HG03097 (cell line): ENCODE results near the gene TNFAIP8.

ENCODE experiments used
- ATAC-seq: cut with Tn5 transposase; IDR thresholded peaks from one replicate; pipeline ENCODE4 v1.9.1; 2021; ENCODE audit not compliant: unreplicated experiment, low FRiP score

Gene TNFAIP8

DNA sequence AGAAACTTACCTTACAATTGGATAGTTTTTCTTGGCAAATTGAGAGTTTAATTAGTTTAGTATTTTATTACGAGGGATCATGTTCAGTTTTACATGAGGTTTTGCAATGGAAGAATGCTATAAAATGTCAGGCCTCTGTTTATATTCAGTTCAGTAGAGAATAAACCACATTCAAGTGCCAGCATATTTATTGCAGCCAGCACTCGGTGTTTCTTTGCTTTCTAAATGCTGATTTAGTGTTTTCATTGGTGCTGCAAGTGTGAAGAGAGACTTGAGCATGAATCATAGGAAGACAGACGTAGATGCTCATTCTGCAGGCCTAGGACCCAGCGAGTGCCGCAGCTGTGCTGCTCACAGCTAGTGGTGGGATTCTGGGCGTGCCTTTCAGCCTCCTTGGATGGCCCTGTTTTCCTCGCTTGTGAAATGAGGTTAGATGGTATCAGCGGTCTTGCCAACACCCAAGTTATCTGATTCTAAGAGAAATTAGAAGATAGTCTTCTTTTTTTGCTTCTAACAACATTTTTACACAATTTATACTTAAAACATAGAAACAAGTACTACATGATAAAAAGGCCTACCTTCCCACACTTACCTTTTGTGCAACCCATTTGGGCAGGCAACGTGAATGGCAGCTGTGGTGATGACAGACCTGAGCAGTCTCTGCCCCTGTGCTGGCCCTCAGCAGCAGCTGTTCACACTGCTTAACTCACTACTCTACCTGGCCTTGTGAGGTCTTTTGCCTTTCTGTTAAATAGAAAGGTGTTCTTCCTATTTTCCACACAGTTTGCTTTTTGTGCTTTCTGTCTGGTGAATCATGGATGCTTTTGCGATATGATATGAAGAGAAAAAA, 26.8 kb upstream of the TNFAIP8 start:
- no peak for ATAC-seq

DNA sequence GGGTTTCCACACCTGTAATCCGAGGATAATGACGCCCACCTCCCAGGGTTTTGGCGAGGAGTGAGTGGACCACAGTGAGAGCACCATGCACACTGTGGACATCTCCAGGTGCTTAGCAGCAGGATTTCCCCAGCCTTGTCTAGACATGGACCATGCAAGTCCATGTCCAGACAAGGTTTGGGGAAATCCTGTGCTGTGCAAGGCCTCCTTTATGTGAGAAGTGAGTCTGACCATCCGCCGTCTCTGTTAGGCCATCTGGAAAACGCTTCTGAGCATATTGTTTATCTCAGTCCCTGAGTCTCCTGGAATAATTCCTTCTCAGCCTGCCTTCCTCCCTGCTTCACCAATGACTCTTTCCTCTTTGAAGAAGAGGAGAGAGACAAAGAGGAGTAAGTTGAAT, 26.2 kb upstream of the TNFAIP8 start:
- no peak for ATAC-seq

DNA sequence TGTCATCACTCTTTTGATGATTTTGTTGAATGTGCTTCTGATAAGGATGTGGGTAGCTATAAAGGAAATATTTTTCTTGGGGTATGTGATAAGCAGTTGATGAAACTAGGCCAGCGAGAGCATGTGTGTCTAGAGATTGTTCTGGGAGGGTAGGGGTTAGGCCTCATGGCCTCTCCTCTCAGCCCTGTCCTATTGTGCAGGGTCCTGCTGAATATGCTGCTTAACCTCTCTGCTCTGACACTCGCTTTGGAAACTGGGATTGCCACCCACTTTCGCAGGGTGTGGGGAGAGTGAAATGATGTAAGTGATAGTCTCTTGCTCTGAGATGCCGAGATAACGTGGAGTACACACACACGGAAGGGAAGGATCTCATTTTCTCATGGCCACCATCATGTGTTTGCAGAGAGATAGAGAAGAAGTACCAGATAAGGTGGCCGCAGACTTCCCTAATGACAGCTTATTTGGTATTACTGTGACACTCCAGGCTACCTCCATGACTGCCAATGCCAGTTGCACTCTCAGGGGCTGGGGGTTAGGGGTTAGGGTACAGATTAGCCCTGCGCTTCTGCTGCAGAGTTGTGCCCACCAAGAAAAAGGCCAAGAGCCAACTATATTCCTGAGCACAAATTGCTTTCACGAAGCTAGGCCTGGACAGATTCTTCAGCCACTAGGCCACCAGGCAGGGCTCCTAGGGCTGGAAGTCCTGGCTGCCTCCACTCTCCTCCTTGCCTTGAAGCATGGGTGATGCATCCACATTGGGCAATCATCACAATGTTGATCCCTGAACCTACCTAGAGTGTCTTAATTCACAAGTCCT, 25.2 kb upstream of the TNFAIP8 start:
- no peak for ATAC-seq

DNA sequence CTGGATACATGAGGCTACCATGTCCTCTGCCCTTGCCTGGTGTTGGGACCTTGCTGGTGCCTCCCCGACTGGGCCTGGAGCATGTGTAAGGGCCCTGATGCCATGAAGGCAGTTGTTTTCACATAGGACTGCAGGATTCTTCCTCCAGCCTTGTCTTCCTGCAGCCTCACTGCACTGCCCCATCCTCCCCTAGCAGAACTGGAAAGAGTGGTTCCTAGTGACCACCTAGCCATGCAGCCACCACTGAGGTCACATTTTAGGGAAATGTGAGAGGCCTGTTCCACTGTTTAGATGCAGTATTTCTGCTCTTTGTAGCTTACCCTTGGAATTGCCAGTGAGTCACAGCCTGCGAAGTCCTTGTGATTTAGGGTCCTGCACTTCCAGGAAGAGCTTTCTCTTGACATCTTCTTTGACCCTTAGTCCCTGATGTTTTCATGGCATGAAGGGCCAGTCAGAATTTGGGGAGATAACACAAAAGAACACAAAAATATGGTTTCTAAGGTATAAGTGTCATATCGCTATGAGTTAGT, 24.2 kb upstream of the TNFAIP8 start:
- no peak for ATAC-seq

DNA sequence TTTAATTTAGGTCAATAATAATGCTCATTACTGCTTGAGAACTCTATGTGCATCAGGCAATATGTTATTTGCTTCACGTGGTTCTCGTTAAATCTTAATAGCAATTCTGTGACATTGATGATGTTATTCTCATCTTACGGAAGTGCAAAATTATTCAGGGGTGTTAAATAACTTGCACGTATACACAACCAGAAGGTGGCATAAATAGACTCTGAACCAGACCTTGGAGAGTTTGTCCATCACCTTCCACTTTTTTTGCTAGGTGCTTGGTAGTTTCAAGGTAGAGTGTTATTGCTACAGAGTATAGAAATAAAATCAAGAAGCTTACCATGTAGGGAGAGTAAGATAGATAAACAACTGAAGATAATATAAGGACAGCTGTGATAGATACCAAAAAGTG, 23.6 kb upstream of the TNFAIP8 start:
- ATAC-seq = no peak

DNA sequence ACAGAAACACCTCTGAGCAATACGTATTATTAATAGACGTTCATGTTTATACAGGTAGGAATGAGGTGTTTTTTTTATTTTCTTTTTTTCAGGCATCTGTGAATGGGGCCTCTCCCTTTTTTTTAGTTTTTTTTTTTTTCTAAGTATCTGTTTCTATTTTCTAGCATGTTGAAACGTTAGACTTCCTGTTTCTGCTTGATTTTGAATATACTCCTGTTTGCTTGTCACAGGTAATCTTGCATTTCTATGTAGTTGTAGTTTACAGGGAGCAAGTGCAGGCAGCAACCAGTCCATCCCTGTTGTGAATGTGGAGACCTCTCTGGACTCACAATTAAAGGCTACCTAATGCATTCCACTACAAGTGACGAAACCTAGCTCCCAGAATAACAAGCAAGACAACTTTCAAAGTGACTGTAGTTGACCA, 22.8 kb upstream of the TNFAIP8 start:
- no peak for ATAC-seq

DNA sequence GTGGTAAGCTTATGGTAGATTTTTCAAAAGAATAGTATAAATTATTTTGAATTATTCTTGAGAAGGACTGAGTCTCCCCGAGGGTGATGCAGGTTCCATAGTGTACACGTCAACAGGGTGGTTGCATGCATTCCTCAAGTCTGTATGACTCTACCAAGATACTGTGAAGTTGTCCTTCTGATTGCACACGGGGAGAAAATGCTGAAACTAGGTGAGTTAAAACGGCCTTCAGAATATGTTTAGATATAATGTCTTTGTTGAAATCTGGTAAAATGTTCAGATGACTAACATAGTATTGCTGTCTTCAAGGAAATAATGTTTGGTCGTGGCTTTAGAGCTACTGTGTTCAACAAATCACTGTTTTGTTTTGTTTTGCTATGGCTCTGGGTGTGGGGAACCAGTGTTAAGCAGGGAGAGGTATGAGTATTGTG, 22.4 kb upstream of the TNFAIP8 start:
- no peak for ATAC-seq

DNA sequence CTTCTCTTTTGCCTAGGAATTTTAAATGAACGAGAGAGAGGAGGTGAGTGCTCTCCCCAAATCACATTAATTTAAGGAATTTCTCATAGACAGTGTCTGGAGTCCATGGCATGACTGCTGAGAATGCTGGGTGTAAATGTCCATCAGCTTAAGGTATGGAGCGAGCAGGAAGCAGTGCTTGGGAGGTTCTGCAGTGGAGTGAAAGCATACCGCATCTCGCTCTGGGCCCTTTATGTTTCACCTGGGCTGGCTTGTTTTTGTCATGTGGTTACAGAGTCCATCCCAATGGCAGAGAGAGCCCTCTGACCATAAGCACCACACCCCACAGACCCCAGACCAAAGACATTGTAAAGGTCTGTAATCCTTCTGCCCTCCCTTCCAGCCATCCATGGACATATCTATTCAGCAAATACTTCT, 20.6 kb upstream of the TNFAIP8 start:
- no peak for ATAC-seq

DNA sequence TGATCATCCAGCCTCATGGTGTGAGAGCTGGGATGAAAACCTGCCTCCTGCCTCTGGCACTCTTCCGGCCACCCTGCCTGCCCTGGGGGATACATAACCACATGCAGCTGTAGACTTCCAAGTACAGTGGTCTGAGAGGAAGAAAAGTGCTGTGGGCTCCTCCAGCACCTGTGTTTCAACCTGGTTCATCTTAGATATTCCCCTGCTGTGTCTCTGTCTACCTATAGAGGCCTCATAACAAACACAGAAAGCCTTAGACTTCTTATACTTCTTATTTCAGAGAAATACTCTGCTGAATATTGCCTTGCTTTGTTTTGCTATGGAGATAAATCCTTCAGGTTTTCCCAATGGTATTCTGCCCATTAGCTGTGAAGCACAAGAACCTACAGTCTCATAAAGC, 19.6 kb upstream of the TNFAIP8 start:
- no peak for ATAC-seq

DNA sequence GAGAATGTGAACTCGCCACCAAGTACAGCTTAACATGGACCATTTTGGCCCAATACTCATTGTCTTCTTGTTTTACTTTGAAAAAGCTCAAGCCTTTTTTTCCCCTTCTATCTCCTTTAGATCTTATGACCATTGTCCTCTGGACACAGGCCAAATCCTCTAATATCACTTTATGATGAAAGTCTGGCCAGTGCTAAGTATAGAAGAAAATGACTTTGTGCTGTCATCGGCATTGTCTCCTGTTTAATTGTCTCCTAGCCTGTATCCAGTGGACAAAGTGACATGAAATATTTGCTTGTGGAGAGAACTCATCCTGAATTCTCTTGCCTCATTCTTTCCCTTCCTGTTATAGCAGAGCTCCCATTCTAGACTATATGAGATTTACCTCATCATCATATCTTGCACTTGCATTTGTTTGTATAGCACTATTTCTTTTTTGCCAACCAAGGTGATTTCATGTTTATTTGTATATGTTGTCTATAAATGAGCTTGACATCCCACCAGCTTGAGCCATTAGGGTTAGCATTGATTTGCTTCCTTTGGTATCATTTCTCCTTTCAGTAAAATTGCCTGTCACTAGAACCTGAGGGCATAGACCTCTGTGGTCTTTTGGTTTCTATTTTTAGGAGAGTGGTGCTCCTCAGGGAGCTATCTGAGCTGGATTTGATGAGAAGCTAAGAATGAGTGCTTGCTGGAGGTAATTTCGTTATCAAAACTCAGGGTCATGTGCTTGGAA, 18.8 kb upstream of the TNFAIP8 start:
- no peak for ATAC-seq

DNA sequence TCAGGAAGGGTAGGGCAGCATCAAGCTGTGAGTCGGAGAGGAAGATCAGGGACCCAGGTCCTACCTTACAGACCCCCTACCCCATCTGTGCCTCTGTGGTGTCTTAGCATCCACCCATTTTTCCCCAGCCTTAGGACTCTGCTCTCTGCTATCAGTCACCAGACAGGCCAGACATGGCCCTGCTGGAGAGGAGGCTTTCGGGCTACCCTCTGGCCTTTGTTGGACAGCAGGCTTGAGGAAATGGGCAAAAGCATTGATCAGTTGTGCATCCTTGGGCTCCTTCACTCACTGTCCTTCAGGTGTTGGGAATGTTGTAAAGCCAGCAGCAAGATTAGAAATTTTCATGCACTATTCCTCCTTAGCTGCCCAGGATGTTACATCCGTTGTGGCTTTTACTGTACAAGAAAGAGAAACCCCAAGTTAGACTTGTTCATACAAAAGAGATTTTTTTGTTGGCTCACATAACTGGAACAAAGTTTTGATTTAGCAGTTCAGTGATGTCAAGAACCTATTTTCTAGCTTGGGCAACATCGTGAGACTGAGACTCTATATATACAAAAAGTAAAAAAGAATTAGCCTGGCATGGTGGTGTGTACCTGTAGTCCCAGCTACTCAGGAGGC, 17.4 kb upstream of the TNFAIP8 start:
- ATAC-seq = no peak

DNA sequence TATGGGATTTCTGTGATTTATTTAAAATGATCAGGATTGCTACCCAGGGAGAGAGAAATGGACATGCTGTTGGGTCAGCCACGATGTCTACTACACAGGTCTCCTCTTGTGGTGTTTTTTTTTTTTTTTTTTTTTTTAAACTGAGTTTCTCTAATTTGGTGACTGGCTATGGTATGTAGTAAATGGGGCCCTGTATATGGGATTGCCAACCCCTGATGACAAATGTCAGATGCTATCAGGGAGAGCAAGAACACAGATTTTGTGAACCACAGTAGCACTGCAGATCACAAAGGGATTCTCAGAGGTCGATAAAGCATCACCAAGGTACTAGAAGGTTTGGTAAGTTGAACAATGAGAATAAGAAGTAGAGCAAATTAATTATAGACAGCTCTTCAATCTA, 16.5 kb upstream of the TNFAIP8 start:
- ATAC-seq = no peak

DNA sequence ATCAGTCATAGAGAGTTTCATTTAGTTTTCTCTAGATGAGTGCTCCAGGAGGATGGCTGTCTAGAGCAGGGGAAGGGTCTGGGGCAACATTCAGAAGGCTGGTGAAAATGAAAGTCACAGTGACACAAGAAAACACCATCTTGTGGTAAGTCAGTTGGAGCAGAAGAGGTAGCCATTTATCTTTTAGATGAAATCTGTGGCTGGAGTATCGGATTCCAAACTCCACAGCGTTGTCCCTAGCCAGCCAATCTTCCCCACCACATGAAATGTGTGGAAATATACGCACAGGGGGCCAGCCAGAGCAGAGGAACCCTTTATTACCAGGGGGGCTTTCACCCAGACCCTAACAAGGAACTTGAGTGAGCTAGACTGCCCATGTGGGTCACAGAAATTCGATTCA, 15.9 kb upstream of the TNFAIP8 start:
- no peak for ATAC-seq

DNA sequence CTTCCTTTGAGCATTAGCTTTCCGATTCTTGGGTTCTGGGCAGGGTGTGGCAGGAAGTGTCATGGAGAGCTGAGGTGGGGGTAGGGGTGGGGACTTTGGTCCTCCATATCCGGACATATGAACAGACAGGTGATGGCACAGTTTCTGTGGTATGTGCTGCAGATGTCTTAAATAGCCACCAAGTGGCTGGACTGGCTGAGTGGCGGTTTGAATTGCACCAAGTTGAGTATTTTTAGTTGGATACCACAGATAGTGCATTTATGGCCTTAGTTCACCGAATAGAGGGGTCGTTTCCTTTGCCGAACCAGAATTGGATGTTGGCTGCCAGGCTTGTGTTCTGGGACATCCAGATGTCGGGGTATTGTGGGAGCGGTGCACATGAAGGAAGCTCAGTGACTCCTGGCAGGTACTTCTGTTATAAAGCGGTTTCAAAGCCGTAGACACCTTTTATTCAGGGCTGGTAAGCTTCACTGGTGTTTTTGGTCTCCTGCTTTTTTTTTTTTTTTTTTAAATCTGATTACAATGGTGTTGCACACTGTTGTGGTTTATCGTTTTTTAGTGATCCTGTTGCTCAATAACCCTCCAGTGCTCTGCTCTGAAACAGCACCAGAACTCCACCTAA, 15.1 kb upstream of the TNFAIP8 start:
- peak; percentile 66 for ATAC-seq

DNA sequence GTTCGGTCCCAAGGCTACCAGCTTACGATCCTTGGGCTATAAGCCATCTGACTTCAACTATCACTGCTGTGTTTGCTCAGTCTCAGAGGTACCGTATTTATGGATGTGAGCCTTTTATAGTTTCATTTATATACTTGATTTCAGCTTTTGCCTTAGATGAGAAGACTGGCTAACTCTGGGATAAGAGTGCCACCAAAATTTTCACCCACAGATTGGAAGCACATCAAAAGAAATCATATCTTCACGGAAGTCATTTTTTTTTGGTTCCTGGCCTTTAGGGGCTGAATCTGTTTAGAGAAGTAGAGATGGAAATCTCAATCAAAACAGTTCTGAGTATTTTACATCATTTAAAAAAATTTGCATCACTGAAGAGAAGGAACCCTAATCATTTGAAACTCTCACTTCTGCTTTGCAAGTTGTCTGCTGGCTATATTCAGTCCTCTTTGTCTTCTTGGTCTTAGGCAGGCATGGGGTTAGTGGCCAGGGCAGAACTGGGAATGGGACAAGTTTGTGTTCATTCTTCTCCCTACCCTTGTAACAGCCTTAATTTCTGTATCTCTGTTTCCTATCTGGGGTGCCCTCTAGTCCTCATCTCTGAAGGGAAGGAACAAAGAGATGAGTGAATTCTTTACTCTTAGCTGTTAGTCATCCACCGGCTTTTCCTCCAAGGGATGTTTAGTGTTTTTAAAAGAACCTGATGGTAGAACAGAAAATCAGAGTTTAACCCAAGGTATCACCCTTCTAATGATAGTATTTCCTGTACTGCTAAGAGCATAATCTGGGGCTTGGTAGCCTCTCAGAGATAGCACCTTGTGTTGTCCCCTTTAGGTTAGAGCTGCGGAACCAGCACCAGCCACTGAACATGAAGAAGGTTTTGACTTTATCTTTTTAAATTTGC, 14.1 kb upstream of the TNFAIP8 start:
- peak; percentile 43 for ATAC-seq

DNA sequence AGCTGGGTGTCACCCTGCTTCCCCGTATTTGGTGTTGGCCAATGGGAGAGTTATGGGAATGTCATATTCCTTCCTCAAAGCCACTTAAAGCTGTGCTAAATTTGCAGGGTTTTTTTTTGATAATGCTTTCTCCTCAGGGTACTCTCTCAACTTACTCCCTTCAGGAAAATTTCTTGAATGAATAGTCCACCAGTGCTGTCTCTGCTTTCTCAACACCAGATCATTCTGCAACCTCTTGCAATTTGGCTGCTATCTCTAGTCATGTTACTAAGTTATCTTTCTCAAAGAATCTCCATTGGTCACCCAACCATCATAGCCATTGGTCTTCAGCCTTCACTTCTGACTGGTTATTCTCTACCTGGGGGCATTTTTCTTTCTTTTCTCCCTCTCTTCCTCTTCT, 13.4 kb upstream of the TNFAIP8 start:
- no peak for ATAC-seq

DNA sequence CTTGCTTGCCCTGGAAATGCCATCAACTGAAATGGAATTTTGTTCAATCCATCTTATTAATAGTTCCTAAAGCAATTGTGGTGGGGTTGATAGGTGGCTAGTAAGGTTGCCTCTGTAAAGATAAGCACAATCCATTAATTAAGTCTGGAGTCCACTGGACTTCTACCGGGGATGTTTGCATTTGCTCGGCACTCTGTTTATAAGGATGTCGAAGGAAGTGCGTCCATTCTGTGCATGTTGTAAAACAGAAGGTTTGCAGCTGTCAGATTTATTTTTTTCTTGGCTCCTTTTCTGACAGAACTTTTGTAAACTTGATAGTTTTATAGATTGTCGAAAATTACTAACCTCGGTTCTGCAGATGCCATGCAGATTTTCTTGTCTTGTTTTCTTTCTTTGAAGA, 12.8 kb upstream of the TNFAIP8 start:
- no peak for ATAC-seq

DNA sequence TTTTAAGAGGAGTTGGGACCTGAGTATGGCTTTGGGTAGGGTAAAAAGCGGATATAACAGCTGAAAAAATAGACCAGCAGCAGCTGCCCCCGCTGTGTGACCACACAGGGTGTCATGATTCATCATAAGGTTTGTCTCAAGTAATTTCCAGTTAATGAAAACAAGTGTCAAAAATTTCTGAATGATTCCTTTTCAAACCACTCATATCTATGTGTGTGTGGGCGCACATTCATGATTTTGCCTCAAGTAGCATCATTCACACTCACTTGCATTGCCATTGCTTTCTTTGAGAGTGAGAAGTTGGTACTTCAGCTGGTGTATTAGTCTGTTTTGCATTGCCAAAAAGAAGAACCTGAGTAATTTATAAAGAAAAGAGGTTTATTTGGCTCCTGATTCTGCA, 12.1 kb upstream of the TNFAIP8 start:
- no peak for ATAC-seq

DNA sequence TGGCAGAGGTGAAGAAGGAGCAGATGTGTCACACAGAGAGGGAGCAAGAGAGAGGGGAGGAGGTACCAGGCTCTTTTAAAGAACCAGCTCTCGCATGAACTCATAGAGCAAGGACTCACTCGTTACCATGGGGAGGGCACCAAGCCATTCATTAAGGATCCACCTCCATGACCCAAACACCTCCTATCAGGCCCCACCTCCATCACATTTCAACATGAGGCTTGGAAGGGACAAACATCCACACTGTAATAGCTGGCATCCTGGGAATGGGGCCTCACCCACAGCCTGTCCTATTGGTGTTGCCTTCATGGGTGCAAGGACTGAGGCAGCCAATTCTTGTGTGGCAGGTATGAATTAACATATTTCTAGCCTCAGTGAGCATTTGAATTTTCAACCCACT, 11.6 kb upstream of the TNFAIP8 start:
- no peak for ATAC-seq
